GM19324 (cell line): Measurements from ENCODE around the gene SLC27A1.
"Not testable (repeated sequence)": the region's sequence is repeated elsewhere in the genome, so short reads cannot be mapped to it uniquely, and the experiment has no call there.

Experiments
- ATAC-seq: cut with Tn5 transposase; IDR thresholded peaks from one replicate; pipeline ENCODE4 v1.9.1; 2021; ENCODE audit warnings: mild to moderate bottlenecking, moderate library complexity; ENCODE audit not compliant: unreplicated experiment, low FRiP score

Gene SLC27A1

DNA sequence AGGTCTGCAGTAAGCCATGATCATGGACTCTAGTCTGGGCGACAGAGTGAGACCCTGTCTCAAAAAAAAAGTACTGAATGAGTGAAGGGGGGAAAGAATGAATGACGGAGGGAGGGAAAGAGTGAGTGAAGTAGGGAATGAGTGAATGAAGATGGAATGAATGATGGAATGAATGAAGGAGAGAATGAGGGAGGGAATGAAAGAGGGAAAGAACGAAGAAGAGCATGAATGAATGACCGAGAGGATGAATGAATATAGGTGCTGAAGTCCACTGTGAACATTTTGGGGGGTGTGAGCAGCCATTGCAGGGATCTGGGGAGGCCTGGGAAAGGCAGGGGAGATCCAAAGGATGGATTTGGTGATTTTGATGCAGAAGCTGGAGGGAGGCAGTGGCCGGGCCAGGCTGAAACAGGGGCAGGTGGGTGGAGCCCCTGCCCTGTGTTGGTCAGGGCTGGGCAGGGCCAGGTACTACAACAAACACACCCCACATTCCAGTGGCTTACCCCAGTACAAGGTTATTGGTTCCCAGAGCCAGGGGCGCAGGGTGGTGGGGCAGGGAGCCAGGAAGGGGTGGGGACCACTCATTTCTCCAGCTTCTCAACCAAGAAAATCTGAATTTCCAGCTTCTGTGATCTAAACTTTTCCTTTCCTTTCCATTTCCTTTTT is 14.3 kb downstream of the SLC27A1 start:
- no peak for ATAC-seq

DNA sequence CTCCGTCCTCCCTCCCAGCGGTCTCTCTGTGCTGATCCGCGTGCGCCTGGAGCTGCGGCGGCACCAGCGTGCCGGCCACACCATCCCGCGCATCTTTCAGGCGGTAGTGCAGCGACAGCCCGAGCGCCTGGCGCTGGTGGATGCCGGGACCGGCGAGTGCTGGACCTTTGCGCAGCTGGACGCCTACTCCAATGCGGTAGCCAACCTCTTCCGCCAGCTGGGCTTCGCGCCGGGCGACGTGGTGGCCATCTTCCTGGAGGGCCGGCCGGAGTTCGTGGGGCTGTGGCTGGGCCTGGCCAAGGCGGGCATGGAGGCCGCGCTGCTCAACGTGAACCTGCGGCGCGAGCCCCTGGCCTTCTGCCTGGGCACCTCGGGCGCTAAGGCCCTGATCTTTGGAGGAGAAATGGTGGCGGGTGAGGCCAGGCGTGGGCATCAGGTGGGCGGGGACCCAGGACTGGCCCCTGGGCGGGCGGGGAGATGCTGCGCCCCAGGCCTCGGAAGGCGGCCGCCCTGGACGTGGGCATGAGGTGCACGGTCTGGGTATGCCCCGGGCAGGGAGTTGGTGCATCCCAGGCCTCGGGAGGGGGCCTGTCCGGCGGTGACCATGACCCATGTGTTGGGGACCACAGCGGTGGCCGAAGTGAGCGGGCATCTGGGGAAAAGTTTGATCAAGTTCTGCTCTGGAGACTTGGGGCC is 16.4 kb downstream of the SLC27A1 start:
- no peak for ATAC-seq

DNA sequence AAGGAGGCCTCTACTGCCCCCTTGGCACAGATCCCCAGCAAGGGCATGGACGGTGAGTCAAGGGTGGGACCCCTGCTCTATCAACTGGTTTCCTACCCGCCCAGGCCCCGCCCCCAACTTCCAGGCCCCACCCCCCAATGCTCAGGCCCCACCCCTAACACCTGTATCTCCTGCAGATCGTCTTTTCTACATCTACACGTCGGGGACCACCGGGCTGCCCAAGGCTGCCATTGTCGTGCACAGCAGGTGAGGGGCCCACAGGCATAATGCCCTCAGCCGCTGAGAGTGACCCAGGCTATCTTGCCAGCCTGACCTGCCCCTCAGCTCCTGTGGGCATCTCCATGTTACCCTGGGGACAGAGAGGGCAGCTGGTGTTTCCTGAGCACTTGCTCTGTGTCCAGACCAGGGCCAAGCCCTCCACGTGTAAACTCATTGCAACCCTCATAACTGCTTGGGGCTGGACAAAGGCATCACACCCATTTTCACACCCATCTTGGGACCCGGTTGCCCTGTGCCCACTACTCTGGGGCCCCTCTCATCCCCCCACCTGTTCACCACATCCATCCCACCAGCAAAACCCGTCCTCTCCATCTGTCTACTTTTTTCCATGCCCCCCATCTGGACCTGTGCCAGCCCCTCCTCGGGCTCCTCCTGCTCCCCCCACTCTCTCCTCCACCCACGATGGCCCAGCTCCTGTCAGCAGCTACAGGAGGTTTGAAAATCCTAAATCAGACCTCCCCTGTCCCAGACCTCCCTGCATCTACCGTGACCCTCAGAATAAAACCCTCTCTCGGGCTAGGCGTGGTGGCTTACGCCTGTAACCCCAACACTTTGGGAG is 17.2 kb downstream of the SLC27A1 start:
- no peak for ATAC-seq

DNA sequence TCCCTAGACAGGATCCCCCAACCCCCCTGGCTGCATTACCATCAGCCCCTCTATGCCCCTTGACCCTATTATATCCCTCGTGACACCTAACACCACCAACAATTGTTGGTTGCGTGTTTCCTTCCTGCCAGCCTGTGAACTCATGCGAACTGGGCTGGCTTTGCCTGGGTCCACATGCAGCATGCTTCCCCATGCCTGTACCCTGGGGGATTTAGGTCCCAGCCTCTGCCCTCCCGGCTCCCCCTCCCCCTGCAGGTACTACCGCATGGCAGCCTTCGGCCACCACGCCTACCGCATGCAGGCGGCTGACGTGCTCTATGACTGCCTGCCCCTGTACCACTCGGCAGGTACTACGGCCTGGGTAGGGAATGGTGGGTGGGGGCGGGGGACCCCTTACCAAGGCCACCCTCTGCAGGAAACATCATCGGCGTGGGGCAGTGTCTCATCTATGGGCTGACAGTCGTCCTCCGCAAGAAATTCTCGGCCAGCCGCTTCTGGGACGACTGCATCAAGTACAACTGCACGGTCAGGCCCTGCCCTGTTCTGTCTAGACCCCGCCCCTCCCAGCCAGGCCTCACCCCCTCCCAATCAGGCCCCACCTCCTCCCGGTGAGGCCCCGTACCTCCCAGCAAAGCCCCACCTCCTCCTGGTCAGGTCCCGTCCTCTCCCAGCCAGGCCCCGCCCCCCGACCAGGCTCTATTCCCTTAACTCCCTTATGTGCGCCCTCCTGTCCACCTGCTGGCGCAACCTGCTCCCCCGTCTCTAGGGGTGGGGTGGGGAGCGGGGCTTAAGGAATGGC is 18.5 kb downstream of the SLC27A1 start:
- no peak for ATAC-seq

DNA sequence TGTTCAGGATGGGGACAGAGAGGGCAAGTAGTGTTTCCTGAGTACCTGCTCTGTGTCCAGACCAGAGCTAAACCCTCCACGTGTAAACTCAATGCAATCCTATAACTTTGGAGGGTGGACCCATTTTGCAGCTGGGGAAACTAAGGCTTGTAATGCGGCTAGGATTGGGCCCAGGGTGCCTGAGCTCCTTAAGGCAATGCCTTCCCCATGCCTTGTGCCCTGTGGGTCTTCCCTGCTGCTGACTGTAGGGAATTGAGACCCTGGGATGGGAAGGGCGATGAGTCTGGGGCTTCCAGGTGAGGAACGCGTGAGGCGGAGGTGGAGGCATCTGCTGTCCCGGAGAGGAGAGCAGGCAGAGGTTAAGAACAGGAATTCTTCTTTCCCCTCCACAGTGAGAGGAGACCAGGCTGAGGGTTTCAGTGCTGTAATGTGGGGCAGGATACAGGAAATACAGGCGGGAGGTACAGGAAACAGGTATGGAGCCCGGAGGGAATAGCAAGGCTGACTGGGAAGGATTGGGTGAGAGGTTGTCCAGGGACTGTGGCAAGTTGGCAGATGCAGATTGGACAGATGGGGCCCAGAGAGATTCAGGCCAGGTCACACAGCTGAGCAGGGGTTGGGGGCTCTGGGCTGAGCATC is 19.2 kb downstream of the SLC27A1 start:
- no peak for ATAC-seq

DNA sequence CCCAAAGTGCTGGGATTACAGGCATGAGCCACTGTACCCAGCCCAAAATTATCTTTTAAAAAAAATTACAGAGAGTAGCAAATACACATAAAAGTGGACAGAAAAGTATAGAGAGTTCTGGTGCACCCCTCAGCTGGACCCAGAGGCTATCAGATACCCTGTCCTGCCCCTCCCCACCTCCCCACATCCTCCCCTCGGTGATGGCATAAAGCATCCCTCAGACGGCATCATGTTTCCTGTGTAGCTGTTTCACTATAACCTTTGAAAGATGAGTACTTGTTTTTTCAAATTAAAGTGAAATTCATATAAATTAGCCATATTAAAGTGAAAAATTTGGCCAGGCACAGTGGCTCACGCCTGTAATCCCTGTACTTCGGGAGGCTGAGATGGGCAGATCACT is 20.1 kb downstream of the SLC27A1 start:
- ATAC-seq: no peak

DNA sequence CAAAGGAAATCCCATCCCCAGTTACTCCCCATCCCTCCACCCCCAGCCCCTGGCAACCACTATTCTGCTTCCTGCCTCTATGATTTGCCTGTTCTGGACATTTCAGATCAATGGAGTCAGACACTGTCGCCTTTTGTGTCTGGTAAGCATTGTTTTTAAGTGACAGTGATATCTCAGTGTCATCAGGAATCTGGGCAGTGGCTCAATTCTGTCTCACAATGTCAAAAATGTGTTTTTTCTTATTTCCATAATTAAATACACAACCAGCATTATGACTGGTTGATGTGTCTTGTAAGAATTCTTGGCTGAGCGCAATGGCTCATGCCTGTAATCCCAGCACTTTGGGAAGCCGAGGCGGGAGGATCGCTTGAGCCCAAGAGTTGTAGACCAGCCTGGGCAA is 21.0 kb downstream of the SLC27A1 start:
- no peak for ATAC-seq

DNA sequence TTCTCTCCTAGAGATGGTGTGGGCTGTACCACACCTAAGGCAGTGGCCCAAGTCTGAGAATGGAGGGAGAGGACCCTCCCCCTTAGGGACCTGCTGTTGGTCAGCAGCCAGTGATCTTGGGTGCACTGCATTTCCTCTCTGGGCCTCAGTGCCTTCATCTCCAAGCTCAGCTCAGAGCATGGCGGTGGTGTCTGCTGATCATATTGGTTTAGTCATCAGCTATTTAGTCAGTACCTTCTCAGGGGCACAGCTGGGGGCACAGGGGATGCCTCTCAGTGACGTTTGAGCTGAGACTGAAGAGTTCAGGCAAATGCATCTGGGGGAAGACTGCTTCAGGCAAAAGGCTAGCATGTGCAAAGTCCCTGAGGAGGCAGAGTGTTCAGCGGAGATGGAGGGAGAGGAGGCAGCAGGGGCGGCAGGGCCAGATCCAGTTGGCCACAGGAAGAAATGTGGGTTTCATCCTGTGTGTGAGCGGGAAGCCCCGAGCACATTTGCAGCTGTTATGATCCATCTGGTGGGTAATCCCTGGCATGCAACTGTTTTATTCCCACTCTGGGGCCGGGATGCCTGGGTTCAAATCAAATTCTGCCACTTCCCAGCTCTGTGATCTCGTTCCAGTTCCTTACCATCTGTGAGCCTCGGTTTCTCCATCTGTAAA is 25.4 kb downstream of the SLC27A1 start:
- no peak for ATAC-seq

DNA sequence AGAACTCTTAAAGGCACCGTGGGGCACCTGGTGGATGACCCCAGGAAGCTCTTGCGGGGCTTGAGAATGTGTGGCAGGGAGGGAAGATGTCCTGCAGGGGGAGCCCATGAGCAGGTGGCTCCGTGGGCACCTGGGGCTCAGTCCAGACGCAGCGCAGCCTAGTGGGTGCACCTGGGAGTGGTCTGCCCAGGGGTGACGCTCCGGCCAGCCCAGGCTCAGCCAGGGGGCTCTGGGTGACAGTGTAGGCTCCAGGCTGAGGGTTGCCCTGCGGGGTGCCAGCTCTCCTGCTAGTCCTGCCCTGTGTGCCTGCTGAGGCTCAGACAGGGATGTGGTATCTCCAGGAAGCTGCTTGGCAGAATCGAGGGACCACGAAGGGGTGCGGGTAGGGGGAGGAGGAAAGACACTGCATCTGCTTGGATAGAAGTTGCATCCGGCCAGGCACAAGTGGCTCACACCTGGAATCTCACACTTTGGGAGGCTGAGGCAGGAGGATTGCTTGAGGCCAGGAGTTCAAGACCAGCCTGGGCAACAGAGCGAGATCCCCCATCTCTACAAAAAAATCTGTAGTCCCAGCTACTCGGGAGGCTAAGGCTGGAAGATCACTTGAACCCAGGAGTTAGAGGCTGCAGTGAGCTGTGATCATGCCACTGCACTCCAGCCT is 26.1 kb downstream of the SLC27A1 start:
- ATAC-seq: no peak

DNA sequence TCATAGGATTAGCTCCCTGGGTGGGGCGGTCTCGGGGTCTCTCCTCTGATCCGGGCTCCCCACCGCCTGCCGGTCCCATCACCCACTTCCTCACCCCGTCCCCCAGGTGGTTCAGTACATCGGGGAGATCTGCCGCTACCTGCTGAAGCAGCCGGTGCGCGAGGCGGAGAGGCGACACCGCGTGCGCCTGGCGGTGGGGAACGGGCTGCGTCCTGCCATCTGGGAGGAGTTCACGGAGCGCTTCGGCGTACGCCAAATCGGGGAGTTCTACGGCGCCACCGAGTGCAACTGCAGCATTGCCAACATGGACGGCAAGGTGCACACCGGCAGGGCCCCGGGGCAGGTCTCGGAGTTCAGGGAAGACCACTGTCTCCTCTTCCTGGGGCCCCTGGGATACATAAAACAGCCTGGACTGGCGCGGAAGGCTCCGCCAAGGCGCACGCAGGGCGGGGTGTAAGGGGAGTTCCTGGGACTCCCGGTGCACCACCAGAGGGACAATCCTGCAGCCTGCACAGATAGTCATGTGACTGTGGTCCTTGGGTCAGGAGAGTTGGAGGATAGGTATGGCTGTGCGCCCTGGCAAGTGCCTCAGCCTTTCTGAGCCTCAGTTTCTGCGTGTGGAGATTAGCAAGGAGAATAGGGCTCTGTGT is 26.9 kb downstream of the SLC27A1 start:
- no peak for ATAC-seq

DNA sequence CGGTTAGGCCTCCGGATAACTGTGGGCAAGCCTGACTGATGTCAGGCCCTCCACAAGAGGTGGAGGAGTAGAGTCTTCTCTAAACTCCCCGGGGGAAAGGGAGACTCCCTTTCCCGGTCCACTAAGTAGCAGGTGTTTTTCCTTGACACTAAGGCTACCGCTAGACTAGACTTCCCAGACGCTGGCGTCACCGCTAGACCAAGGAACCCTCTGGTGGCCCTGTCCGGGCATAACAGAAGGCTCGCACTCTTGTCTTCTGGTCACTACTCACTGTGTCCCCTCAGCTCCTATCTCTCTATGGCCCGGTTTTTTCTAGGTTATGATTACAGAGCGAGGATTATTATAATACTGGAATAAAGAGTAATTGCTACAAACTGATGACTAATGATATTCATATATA is 28.7 kb downstream of the SLC27A1 start:
- ATAC-seq: not testable (repeated sequence)

DNA sequence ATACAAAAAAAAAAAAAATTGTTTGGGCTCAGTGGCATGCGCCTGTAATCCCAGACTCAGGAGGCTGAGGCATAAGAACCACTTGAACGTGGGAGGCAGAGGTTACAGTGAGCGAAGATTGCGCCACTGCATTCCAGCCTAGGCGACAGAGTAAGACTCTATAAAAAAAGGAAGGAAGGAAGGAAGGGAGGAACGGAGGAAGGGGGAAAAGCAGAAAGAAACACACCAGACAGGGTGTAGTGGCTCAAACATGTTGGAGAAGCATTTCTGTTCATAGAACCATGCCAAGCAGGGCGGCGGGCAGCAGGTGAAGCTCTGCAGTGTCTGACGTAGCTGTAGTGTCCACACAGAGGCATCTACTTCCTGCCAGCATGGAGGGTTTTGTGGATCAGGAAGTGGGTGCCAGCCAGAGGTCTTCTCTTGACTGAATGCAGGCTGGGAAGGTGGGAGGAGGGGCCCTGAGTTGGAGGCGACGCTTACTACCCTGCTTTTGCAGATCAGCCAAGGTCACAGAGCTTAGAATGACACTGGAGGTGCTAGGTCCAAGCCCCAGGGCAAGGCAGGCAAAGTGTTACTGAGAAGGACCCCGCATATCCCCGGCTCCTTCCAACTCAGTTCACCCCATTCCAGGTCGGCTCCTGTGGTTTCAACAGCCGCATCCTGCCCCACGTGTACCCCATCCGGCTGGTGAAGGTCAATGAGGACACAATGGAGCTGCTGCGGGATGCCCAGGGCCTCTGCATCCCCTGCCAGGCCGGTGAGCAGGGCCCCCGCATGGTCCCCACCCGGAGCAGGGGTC is 29.5 kb downstream of the SLC27A1 start:
- no peak for ATAC-seq

DNA sequence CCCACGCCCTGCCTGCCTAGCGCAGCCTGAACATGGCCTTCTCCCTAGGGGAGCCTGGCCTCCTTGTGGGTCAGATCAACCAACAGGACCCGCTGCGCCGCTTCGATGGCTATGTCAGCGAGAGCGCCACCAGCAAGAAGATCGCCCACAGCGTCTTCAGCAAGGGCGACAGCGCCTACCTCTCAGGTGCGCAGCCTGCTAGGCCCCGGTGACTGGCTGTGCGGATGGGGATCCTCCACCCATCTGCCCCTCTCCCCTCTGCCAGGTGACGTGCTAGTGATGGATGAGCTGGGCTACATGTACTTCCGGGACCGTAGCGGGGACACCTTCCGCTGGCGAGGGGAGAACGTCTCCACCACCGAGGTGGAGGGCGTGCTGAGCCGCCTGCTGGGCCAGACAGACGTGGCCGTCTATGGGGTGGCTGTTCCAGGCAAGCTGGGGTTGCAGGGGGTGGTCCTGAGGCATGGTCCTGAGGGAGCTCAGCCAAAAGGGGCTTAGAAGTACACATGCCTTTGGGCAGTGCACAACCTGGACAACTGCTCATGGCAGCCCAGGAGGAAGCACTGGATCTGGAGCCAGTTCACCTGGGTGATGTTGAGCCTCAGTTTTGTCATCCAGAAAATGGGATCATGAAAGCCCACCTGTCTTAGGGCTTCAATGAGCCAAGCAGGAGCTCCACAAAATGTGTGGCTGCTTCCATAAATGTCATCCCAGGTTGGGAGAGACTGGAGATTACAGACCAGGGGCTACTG is 30.3 kb downstream of the SLC27A1 start:
- no peak for ATAC-seq

DNA sequence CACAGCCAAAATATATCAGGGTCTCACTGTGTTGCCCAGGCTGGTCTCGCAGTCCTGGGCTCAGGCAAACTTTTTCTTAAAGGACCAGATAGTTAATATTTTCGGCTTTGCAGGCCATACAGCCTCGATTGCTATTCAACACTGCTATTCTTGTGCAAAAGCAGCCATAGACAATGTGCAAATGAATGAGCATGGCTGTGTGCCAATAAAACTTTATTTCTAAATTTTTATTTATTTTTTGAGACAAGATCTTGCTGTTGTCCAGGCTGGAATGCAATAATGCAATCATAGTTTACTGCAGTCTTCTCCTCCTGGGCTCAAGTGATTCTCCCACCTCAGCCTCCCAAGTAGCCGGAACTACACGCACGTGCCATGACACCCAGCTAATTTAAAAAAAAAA is 32.9 kb downstream of the SLC27A1 start:
- no peak for ATAC-seq

DNA sequence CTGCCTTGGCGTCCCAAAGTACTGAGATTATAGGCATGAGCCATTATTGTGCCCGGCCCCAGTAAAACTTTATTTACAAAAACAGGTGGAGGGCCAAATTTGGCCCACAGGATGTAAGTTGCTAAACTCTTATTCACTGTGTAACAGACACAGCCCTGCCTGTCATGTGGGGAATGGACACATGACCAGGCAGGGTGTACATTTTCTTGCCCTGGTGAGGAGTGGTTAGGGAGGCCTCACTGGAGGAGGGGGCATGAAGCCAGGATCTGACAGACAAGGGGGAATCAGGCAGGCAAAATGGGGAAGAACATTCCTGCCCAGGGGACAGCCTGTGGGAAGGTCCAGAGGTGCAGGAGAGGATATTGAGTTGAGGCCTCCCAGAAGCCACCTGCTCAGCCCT is 33.7 kb downstream of the SLC27A1 start:
- no peak for ATAC-seq

DNA sequence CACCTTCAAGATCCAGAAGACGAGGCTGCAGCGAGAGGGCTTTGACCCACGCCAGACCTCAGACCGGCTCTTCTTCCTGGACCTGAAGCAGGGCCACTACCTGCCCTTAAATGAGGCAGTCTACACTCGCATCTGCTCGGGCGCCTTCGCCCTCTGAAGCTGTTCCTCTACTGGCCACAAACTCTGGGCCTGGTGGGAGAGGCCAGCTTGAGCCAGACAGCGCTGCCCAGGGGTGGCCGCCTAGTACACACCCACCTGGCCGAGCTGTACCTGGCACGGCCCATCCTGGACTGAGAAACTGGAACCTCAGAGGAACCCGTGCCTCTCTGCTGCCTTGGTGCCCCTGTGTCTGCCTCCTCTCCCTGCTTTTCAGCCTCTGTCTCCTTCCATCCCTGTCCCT is 34.1 kb downstream of the SLC27A1 start:
- ATAC-seq: no peak

DNA sequence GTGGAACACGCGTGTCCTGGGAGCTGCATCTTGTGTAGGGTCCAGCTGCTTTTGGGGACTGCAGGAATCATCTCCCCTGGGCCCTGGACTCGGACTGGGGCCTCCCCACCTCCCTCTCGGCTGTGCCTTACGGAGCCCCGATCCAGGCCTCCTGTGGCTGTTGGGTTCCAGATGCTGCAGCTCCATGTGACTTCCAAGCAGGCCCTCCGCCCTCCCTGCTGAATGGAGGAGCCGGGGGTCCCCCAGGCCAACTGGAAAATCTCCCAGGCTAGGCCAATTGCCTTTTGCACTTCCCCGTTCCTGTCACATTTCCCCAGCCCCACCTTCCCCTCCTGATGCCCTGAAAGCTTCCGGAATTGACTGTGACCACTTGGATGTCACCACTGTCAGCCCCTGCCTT is 34.9 kb downstream of the SLC27A1 start:
- ATAC-seq: no peak
